D721Med (cell line): ENCODE measurements around the gene PRKN.

Experiments used
- DNase-seq: peaks from one replicate; pipeline ENCODE4 v3.0.0; 2011; ENCODE audit warnings: low spot score; ENCODE audit not compliant: insufficient read length
- FAIRE-seq: peaks from 2 replicates; lab custom pipeline; 2011; peaks lifted over from hg19 to GRCh38; lab: Jason Lieb, UNC
- CTCF ChIP-seq: IDR thresholded peaks from 2 replicates; pipeline ENCODE4 v1.5.1; 2012; ENCODE audit warnings: mild to moderate bottlenecking, control low read depth; ENCODE audit not compliant: insufficient read depth; ENCODE audit errors: missing control alignments

PRKN gene

DNA sequence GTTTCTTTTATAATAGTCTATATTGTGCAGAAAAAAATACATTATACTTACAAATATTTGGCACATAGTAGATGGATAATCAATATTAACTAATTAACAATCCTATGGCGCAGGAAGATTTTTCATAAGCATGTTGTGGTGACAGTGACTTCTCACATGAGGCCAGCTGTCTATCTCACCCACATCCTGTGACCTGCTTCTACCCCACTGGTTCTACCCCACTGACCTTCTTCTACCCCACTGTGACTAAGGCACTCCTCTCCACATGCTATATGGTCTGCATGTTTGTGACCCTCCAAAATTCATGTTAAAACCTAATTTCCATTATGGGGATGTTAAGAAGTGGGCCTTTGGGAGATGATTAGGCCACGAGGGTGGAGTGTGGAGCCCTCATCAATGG, 1058.9 kb downstream of the PRKN start:
- TF ChIP-seq CTCF, result no peak
- DNase-seq (no peak), FAIRE-seq (no peak)

- FAIRE-seq, result no peak
- no peak for TF ChIP-seq CTCF
- DNase-seq, result no peak
Measured at GRCh38 chr6:161667957-161668356, 1059.6 kb downstream of the PRKN start.

DNA sequence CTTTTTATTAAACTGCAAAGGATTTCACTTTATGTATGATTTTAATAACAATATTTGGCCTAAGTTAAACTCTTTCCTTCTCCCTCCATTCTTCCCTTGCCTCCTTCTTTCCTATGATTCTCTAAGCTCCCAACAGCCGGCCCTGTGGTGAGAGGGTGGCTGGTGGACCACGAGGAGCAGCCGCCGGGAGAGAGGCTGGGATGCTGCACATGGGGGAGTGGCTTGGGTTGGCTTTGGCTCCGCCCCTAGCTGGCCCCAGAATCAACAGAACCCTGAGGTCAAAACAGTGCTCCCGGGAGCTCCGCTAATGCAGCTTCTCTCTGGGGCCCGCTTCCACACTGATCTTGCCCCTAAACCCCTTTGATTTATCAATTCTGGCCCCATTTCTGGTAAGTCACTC, 1063.9 kb downstream of the PRKN start:
- no peak for TF ChIP-seq CTCF
- DNase-seq (no peak), FAIRE-seq (no peak)

DNA sequence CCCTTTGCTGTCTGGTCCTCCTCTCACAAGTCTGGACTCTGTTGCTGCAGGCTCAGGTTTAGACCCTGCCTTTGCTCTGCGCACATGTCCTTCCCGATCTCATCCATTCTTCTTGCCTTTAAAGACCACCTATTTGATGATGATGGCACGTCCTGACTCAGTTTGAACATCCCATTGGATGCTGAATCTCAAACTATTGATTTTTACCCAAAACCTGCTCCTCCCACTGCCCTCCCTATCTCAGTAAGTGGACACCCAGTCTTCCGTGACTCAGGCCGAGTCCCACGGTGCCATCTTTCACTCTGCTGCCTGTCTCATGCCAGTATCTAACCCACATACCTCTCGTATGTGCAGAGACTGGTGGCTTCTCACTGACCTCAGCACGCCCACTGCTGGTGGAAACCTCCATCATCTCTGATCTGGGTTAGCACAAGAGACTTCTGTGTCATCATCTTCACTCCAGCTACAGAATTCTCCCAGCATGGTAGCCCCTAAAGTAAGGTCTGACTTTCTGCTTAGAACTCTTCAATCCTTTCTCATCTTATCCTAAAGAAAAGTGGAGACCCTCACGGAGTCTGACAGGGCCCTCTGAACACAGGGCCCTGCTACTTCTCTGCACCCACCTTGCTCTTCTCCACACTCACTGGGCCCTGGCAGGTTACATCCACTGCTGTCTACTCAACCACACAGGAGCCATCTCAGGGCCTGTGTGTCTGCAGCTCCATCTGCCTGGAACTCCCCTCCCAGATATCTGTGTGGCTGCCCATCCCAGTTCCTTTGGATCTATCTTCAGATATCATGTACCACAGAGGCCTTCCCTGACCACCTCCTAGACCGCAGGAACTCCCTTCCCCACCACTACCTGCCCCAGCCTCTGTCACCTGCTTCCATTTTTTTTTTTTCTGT, 1066.6 kb downstream of the PRKN start:
- DNase-seq (no peak), FAIRE-seq (no peak)
- TF ChIP-seq CTCF, result peak; percentile 11

DNA sequence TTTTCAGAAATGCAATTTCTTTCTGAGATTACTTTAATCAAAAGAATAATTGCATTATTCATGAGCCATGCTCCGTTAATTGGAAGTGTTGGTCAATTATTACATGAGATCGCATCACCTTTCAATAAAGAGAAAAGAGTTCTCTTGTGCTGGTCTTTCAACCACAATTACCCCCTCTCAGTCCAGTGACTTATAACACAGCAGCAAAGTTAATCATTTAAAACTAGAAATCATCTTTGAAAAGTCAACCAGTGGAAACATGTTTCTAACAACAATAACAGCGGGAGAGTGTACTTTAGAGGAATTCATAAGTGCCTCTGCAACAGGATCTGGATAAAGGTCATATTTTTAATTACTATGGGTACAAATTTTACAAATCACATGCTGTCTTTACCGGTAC, 1069.4 kb downstream of the PRKN start:
- no peak for FAIRE-seq

DNA sequence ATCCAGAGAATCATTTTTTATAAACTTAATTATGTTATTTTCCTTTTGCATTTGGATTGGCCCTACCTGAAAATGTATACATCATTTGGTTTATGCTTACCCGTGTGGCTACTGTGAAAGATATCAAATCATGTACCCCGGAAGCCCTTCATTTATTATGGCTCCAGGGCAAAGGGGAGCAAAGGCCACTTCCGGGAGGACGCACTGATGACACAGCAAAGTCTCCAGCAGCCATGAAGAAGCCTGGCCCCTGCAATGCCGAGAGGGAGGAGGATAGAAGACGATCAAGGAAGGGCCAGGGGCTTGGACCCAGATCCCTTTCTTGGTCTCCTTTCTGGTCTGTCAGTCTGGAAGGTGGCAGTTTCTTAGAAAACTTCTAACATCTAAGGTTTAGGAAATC, 1073.4 kb downstream of the PRKN start:
- no peak for TF ChIP-seq CTCF
- FAIRE-seq (no peak), DNase-seq (no peak)

More for the DNA sequence above, 1069.4 kb downstream of the PRKN start:
- DNase-seq, result no peak
- no peak for TF ChIP-seq CTCF

DNA sequence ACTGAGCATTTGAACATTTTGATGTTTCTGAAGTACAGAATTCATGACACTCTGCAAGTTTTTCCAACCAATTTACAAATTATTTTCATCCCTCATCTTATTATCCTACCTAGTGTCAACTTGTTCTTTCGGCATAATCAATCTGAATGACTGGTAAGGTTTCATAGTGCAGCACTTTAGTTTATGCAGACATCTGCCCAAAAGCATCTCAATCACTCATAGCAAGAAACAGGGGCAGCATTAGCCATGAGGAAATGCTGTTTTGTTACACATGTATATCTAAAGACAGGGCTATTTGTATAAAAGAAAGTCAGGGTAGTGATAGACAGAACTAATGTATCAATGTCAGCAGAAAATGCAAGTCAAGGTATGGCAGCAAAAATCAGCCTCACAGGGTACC, 1075.6 kb downstream of the PRKN start:
- no peak for TF ChIP-seq CTCF
- no peak for FAIRE-seq
- no peak for DNase-seq
